ENCODE data around the gene FBRS.
A peak's percentile ranks its signal among the peaks of the same experiment; 100 is the strongest.

FBRS gene

GRCh38 chr16:30651124-30652004 is 6.9 kb upstream of the FBRS start:
- H3K4me1 ChIP-seq (ENCODE audit: control insufficient read depth, low read length) = peaks cover 25% of the 10 kb centered on the region
- H3F3A ChIP-seq (ENCODE audit: control insufficient read depth, insufficient read depth) = no peaks in the 10 kb centered on the region
- peaks cover 17% of the 10 kb centered on the region for H3K79me2 ChIP-seq (ENCODE audit: control insufficient read depth, low read length)
- H4K20me1 ChIP-seq (ENCODE audit: control insufficient read depth, insufficient read depth, low read depth, low read length) = no peaks in the 10 kb centered on the region
- peaks cover 43% of the 10 kb centered on the region for H3K36me3 ChIP-seq (ENCODE audit: control insufficient read depth, low read length)
- H3K9me3 ChIP-seq (ENCODE audit: control insufficient read depth, insufficient read depth, low read length) = no peaks in the 10 kb centered on the region
- H3K4me2 ChIP-seq (ENCODE audit: low read length) = peak overlapping the region; percentile 61
- H3K27me3 ChIP-seq (ENCODE audit: control insufficient read depth, low read length) = no peaks in the 10 kb centered on the region
- peak overlapping the region; percentile 76 for H3K27ac ChIP-seq (ENCODE audit: low read depth, low read length)
- TF ChIP-seq EZH2phosphoT487 (IDR thresholded peaks at IDR 0.05; ENCODE audit: borderline replicate concordance, low read length) = no peak
- TF ChIP-seq CTCF (IDR thresholded peaks at IDR 0.05; ENCODE audit: low read depth, low read length, poor library complexity, severe bottlenecking) = peak; percentile 83
- H3K4me3 ChIP-seq (ENCODE audit: low read length) = peak overlapping the region; percentile 73
- H3K9me2 ChIP-seq (replicated peaks; ENCODE audit: control insufficient read depth, low read length) = no peaks in the 10 kb centered on the region

- Histone ChIP-seq H3K79me2 (ENCODE audit: control insufficient read depth, low read length) (peaks cover 17% of the 10 kb centered on the region), H3K27me3 (ENCODE audit: control insufficient read depth, low read length) (no peaks in the 10 kb centered on the region), H3K9me3 (ENCODE audit: control insufficient read depth, insufficient read depth, low read length) (no peaks in the 10 kb centered on the region), H3K4me1 (ENCODE audit: control insufficient read depth, low read length) (peaks cover 25% of the 10 kb centered on the region), H3K4me2 (ENCODE audit: low read length) (peak overlapping the region; percentile 61), H3K9me2 (replicated peaks; ENCODE audit: control insufficient read depth, low read length) (no peaks in the 10 kb centered on the region), H4K20me1 (ENCODE audit: control insufficient read depth, insufficient read depth, low read depth, low read length) (no peaks in the 10 kb centered on the region), H3F3A (ENCODE audit: control insufficient read depth, insufficient read depth) (no peaks in the 10 kb centered on the region), H3K36me3 (ENCODE audit: control insufficient read depth, low read length) (peaks cover 48% of the 10 kb centered on the region), H3K4me3 (ENCODE audit: low read length) (peak overlapping the region; percentile 73), H3K27ac (ENCODE audit: low read depth, low read length) (peak overlapping the region; percentile 34)
- no peak for TF ChIP-seq CTCF (IDR thresholded peaks at IDR 0.05; ENCODE audit: low read depth, low read length, poor library complexity, severe bottlenecking)
- TF ChIP-seq EZH2phosphoT487 (IDR thresholded peaks at IDR 0.05; ENCODE audit: borderline replicate concordance, low read length) = no peak
Measured at GRCh38 chr16:30652005-30652296, 6.3 kb upstream of the FBRS start.

GRCh38 chr16:30652718-30653117 is 5.5 kb upstream of the FBRS start:
- H3F3A ChIP-seq (ENCODE audit: control insufficient read depth, insufficient read depth) = peaks cover 4% of the 10 kb centered on the region
- H3K79me2 ChIP-seq (ENCODE audit: control insufficient read depth, low read length) = peaks cover 17% of the 10 kb centered on the region
- H3K27ac ChIP-seq (ENCODE audit: low read depth, low read length) = no peak overlapping the region
- H4K20me1 ChIP-seq (ENCODE audit: control insufficient read depth, insufficient read depth, low read depth, low read length) = no peaks in the 10 kb centered on the region
- H3K4me3 ChIP-seq (ENCODE audit: low read length) = peak overlapping the region; percentile 73; the same call in 1 of the 2 replicates
- H3K4me1 ChIP-seq (ENCODE audit: control insufficient read depth, low read length) = peaks cover 32% of the 10 kb centered on the region
- H3K9me2 ChIP-seq (replicated peaks; ENCODE audit: control insufficient read depth, low read length) = no peaks in the 10 kb centered on the region
- H3K9me3 ChIP-seq (ENCODE audit: control insufficient read depth, insufficient read depth, low read length) = no peaks in the 10 kb centered on the region
- peak overlapping the region; percentile 61 for H3K4me2 ChIP-seq (ENCODE audit: low read length)
- peaks cover 55% of the 10 kb centered on the region for H3K36me3 ChIP-seq (ENCODE audit: control insufficient read depth, low read length)
- no peaks in the 10 kb centered on the region for H3K27me3 ChIP-seq (ENCODE audit: control insufficient read depth, low read length)
- TF ChIP-seq CTCF (IDR thresholded peaks at IDR 0.05; ENCODE audit: low read depth, low read length, poor library complexity, severe bottlenecking) (no peak), EZH2phosphoT487 (IDR thresholded peaks at IDR 0.05; ENCODE audit: borderline replicate concordance, low read length) (no peak)
